AG10803 (cell line): ENCODE measurements around the gene ZNF74.

Source experiments
- DNase-seq: peaks from one replicate; pipeline ENCODE4 v3.0.0; 2010; ENCODE audit warnings: low read depth
- H3K4me3 ChIP-seq: 2 replicates; pipeline ENCODE4 v1.5.1; 2011; ENCODE audit warnings: mild to moderate bottlenecking, low read length, control low read depth
- CTCF ChIP-seq: conservative IDR thresholded peaks from 2 replicates; pipeline ENCODE4 v1.5.1; 2011; ENCODE audit warnings: mild to moderate bottlenecking, low read length, control low read depth, inconsistent platforms

Gene ZNF74

GRCh38 chr22:20422271-20423007, 28.5 kb downstream of the ZNF74 start:
- peak; percentile 97 for DNase-seq
- TF ChIP-seq CTCF = no peak
- H3K4me3 ChIP-seq = peak overlapping the region; percentile 1; the same call in 1 of the 2 replicates

DNA sequence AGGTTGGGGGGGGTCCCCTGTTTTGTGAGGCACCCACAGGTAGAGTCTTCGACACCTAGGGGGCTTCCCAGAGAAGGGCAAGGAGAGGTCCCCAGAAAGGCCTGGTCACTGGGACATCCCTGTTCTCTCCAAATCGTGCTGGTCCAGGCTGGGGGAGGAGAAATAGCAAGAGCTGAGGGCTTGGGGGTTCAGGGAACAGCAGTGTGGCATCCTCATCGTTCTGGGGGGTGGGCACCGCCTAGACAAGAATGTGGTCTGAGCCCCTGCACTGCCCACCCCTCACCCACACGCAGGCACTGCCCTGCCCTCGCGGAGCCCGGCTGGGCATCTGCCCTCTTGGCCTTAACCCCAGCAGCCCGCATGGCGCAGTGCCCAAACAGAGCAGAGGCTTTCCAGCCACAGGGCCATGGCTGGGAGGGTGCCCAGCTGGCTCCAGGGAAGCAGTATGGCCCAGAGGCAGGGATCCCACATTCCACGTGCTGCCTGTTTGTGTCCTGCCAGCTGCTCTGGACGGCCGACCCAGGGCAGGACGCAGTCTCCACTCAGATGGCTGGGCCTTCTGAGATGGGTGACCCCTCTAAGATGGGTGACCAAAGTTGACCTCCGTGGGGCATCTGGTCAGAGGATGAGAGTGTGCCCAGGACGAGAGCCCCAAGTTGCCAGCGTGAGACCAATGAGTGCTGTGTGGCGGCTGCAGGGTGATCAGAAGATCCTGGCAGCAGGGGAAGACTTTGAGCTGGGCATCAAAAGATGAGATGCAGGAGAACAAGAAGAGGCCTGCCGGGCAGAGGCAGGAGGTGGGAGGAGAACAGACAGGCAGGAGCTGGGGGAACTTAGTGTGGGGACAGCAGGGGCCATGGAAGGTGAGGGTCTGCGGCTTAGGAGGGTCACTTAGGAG, 29.3 kb downstream of the ZNF74 start:
- peak overlapping the region; percentile 1; the same call in 1 of the 2 replicates for H3K4me3 ChIP-seq
- peak; percentile 87 for DNase-seq
- TF ChIP-seq CTCF = no peak

- H3K4me3 ChIP-seq = no peak overlapping the region
- no peak for TF ChIP-seq CTCF
- DNase-seq = no peak
Observed at GRCh38 chr22:20423906-20424551, 30.1 kb downstream of the ZNF74 start.

DNA sequence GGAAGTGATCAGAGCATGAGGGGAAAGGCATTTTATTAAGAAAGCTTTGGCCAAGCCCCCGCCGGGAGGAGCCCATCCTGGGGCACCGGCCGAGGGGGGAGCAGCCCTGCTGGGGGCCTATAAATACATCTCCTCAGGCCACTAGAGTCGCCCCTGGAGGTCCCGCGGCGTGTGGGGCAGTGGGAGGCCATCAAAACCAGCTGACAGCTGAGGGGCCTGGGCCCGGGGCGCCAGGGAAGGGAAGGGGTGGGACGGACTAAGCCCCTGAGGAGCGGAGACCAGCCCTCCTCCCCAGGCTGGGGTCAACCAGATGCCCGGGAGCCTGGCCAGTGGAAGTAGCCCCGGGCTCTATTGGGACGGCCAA, 30.6 kb downstream of the ZNF74 start:
- no peak overlapping the region for H3K4me3 ChIP-seq
- no peak for TF ChIP-seq CTCF
- DNase-seq = no peak

DNA sequence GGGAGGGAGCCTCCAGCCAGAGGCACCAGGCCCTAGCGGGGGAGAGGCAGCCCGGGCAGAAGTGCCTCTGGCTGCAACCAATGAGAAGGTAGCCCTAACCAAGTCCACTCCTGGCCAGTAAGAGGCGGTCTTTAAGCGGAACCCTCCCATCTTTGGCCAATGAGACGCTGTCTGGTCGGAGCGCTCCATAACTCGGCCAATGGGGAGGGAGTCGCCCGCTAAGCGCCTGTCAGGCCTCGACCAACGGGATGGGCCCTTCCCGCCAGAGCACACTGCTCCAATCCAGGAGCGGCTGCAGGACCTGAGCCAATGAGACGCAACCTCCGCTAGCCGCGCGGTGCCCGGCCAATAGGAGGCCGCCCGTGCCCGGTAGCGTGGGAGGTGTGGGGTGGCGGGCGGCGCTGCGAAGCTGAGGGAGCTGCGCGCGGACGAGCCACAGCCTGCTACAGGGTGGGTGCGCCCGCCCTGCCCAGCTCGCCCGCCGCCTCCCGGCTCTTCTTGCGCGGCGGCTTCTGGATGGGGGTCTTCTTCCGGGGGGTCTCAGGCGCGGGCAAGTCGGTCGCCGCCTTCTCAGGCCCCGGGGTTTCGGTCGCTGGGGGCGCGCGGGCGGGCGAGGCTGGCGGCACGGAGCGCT, 31.1 kb downstream of the ZNF74 start:
- TF ChIP-seq CTCF = no peak
- no peak for DNase-seq
- no peak overlapping the region for H3K4me3 ChIP-seq

- no peak overlapping the region for H3K4me3 ChIP-seq
- no peak for DNase-seq
Observed at GRCh38 chr22:20425566-20426258, 31.8 kb downstream of the ZNF74 start.

More at GRCh38 chr22:20425566-20426258, 31.8 kb downstream of the ZNF74 start:
- no peak for TF ChIP-seq CTCF
